Activated CD8-positive, alpha-beta memory T cell treated with anti-CD3 and anti-CD28 coated beads, Interleukin-2, amount 50 U/mL, for 24 hours (primary cell): ENCODE results near the gene HOMEZ.
"Not testable (repeated sequence)": the region's sequence is repeated elsewhere in the genome, so short reads cannot be mapped to it uniquely, and the experiment has no call there.

Experiments
- DNase-seq: peaks from one replicate; pipeline ENCODE4 v3.0.0-alpha.2; 2020; ENCODE audit errors: extremely low read depth

HOMEZ gene, protein sequence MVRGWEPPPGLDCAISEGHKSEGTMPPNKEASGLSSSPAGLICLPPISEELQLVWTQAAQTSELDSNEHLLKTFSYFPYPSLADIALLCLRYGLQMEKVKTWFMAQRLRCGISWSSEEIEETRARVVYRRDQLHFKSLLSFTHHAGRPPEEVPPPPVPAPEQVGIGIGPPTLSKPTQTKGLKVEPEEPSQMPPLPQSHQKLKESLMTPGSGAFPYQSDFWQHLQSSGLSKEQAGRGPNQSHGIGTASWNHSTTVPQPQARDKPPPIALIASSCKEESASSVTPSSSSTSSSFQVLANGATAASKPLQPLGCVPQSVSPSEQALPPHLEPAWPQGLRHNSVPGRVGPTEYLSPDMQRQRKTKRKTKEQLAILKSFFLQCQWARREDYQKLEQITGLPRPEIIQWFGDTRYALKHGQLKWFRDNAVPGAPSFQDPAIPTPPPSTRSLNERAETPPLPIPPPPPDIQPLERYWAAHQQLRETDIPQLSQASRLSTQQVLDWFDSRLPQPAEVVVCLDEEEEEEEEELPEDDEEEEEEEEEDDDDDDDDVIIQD

DNA sequence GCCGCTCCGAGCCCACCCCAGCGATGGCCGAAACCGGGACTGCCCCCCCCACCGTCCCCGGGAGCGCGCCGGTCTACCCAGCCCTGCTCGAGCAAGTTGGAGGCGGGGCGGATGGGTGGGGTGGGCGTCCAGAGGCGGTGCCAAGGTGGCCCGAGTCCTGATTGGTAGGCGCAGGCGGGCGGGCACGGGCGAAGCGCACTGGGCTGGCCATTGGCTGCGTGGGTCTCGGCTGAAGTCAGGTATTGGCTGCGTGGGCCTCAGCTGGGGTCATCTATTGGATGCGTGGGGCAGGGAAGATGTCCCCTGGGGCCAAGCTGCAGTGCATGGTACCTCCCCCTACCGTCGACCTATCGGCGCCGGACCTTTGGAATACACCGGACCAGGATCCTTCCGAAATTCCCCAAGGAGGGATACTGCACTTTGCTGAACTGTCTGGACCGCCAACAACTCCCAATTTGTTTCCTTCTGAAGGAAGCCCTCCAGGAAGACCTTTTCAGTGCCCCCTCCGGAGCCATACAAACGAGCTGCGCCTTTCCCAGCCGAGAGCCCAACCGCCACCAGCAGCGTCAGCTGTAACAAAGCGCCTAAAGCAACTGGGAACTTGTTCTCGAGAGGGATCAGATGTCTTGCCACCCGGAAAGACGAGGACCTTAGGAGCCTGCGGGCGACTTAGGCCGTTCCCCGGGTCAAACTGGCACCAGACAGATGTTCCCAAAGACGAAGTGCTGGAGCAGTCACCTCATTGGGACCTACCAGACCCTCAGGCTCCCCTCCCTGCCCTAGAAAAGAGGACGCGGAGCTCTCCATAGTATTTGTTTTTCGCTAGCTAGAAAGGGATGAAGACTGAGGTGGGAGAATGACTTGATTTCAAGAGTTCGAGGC is at the start of gene HOMEZ:
HOMEZ (minus strand) TSS at position 113 of the 882 bp plus-strand sequence. CDS start 180 bp downstream, outside the sequence.
- DNase-seq: peak; percentile 97

- no peak for DNase-seq
Observed at GRCh38 chr14:23335623-23336022, 49.7 kb upstream of the HOMEZ start.

- peak; percentile 28 for DNase-seq
Observed at GRCh38 chr14:23327947-23328744, 42.2 kb upstream of the HOMEZ start.

DNA sequence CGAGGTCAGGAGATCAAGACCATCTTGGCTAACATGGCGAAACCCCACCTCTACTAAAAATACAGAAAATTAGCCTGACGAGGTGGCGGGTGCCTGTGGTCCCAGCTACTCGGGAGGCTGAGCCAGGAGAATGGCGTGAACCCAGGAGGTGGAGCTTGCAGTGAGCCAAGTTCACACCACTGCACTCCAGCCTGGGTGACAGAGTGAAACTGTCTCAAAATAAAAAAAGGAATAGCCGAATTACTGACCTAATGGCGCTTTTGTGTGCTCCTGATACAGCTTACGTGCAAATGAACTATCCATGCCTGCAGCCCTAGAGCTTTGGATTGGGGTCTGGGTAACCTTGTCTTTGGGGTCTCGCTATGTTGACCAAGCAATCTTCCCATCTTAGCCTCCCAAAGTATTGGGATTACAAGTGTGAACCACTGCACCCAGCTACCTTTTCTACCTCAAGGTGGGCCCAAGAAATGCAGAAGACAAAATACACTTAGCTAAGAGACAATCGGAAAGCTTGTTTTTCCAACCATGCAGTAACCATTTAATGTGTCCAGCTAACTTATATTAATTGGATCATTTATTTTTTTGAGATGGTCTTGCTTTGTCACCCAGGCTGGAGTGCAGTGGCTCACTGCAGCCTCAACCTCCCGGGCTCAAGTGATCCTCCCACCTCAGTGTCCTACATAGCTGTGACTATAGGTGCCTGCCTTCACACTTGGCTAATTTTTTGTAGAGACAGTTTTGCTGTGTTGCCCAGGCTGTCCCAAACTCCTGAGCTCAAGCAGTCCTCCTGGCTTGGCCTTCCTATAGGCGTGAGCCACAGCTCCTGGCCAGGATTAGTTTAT is 40.8 kb upstream of the HOMEZ start:
- no peak for DNase-seq

DNA sequence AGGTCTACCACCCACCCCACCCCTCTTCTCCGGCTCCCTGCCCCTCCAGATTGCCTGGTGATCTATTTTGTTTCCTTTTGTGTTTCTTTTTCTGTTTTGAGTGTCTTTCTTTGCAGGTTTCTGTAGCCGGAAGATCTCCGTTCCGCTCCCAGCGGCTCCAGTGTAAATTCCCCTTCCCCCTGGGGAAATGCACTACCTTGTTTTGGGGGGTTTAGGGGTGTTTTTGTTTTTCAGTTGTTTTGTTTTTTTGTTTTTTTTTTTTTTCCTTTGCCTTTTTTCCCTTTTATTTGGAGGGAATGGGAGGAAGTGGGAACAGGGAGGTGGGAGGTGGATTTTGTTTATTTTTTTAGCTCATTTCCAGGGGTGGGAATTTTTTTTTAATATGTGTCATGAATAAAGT is 39.8 kb upstream of the HOMEZ start:
- not testable (repeated sequence) for DNase-seq

DNA sequence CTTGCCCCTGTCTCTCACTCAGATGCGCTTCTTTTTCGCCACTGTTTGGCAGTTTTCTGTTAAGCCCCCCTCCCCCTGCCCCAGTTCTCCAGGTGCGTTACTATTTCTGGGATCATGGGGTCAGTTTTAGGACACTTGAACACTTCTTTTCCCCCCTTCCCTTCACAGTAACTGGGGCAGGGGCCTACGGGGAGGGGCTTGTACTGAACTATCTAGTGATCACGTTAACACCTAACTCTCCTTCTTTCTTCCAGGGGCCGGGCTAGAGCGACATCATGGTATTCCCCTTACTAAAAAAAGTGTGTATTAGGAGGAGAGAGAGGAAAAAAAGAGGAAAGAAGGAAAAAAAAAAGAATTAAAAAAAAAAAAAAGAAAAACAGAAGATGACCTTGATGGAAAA is 39.1 kb upstream of the HOMEZ start:
- DNase-seq: no peak

DNA sequence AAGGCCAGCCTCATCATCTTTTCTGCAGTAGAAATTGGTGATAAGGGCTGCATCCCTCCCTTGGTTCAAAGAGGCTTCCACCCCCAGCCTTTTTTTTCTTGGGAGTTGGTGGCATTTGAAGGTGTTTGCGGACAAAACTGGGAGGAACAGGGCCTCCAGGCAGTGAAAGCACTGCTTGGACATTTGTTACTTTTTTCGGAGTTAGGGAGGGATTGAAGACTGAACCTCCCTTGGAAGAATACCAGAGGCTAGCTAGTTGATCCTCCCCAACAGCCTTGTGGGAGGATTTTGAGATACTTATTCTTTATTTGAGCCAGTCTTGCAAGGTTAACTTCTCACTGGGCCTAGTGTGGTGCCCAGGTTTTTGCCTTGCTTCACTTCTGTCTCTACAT is 38.5 kb upstream of the HOMEZ start:
- no peak for DNase-seq

- no peak for DNase-seq
Observed at GRCh38 chr14:23323838-23324454, 38.0 kb upstream of the HOMEZ start.

- DNase-seq: no peak
Observed at GRCh38 chr14:23322568-23323517, 36.9 kb upstream of the HOMEZ start.

GRCh38 chr14:23321572-23322547 is 35.9 kb upstream of the HOMEZ start:
- no peak for DNase-seq

- peak; percentile 97 for DNase-seq
Observed at GRCh38 chr14:23320584-23321571, 34.9 kb upstream of the HOMEZ start, which contains the start of gene PABPN1. PABPN1 (plus strand) TSS chr14:23321457; CDS start chr14:23321470, 13 bp downstream.

- DNase-seq: no peak
Observed at GRCh38 chr14:23319746-23320583, 34.0 kb upstream of the HOMEZ start.

DNA sequence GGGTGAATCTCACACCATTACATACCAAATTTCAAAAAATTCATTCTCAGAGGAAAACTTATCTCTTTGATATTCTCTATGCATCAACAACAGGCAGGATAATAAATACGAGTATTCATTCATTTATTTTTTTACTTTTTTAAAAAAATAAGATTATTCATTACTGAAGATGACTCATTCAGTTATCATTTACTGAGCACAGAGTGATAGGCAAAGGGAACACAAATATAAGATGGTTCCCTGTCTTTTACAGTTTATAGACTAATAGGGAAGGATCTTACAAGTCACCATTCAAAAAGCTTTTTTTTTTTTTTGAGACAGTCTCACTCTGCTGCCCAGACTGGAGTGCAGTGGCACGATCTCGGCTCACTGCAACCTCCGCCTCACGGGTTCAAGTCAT is 30.4 kb upstream of the HOMEZ start:
- DNase-seq: no peak

GRCh38 chr14:23310546-23310945 is 24.6 kb upstream of the HOMEZ start:
- no peak for DNase-seq

- no peak for DNase-seq
Observed at GRCh38 chr14:23308721-23309445, 23.0 kb upstream of the HOMEZ start.
